Aorta (tissue), 4 donors: ENCODE data around the gene GALNT8. TPM values are rescaled to one million over a fixed set of nuclear protein-coding genes. Genes with fewer than 3 reads are reported as not detected.

Experiments
- polyA plus RNA-seq, 2 donors: library from polyadenylated mRNA; stranded (reverse); fragments of 200-250 nt; gene quantifications; one replicate each; pipeline ENCODE4 v1.2.3, GENCODE V29; 2013
- total RNA-seq, 2 donors: library from RNA; stranded (reverse); fragmentation: NEBNext Ultra II Directional; extraction: Animal tissue kit (Norgen Biotek cat#: 25700); gene quantifications; one replicate each; pipeline ENCODE4 v1.2.1, GENCODE V29; 2021
- donor health status: healthy with polysubstance abuse.
- donor health status: Bipolar disorder and iron deficiency.
- donor health status: DM: no; HTN: no; CAD: no.
- donor health status: DM: yes; HTN: yes; CAD: no.

The GALNT8 gene
- total and polyA plus RNA-seq, 4 donors: 1.4 to 6.9 (median 3.2) TPM

Other genes starting within 250 kb of the GALNT8 start
- 1 to 10 TPM; 1.2 to 2.8 TPM for gene RAD51AP1, start 181.5 kb upstream of the GALNT8 start, total RNA-seq
- 1 to 10 TPM; 2.2 to 2.9 TPM for gene RAD51AP1, start 181.5 kb upstream of the GALNT8 start, polyA plus RNA-seq
- gene DYRK4, start 158.2 kb upstream of the GALNT8 start, total RNA-seq: 10 to 100 TPM; 29.6 to 33.8 TPM
- 10 to 100 TPM; 45.3 to 74.8 TPM for gene DYRK4, start 158.2 kb upstream of the GALNT8 start, polyA plus RNA-seq
- gene AKAP3, start 71.3 kb upstream of the GALNT8 start, total RNA-seq: 1 to 10 TPM in 1 of 2 donors, under 1 TPM in 1; 0.68 to 1.4 TPM
- gene AKAP3, start 71.3 kb upstream of the GALNT8 start, polyA plus RNA-seq: under 1 TPM; 0.50 to 0.51 TPM
- 10 to 100 TPM; 47.9 to 56.3 TPM for gene NDUFA9, start 71.3 kb upstream of the GALNT8 start, total RNA-seq
- gene NDUFA9, start 71.3 kb upstream of the GALNT8 start, polyA plus RNA-seq: 10 to 100 TPM; 18.0 to 43.0 TPM
- gene KCNA1, start 189.5 kb downstream of the GALNT8 start, total RNA-seq: under 1 TPM; 0.06 to 0.39 TPM
- not detected for gene KCNA1, start 189.5 kb downstream of the GALNT8 start, polyA plus RNA-seq